Measurements from ENCODE around the gene ACVRL1. TPM values are rescaled to one million over a fixed set of nuclear protein-coding genes. Genes with fewer than 3 reads are reported as not detected.

The ACVRL1 gene
- total RNA-seq, 1 experiment from 2014 or later: not detected

DNA sequence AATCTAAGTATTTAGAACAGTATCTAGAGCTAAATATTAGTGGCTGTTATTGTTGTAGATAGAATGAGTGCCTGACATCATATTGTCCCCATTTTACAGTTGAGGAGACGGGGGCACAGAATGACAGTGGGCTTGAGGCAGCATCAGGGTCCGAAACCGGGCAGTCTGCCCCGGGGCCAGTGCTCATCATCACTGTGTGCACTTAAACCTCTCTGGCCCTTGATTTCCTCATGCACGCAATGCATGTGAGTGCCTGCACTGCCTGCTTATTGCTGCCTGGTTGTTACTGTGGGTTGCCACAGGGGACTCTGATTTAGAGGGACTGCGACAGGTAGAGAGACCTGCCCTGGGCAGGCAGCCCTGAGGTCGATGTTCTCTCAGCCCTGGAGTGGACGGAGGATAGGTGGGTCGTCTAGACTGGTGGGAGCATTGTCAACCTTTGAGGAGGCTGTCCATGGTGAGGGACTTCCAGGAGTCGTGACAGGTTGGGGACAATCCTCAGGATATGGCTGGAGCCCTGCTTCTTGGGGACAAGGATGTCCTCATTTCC lies 9.8 kb downstream of the ACVRL1 start:
- Histone ChIP-seq H3K79me1 (ENCODE audit: insufficient read depth, low read depth, low read length, poor library complexity, severe bottlenecking) (no peaks in the 10 kb centered on the region), H3K14ac (ENCODE audit: insufficient read depth, low read length) (no peak overlapping the region), H3K27me3 (ENCODE audit: insufficient read depth, low read length) (no peaks in the 10 kb centered on the region), H2BK15ac (ENCODE audit: low read depth, low read length) (no peak overlapping the region), H3K56ac (ENCODE audit: insufficient read length, low read depth, low read length) (no peak overlapping the region), H3K9ac (ENCODE audit: extremely low read depth, insufficient read length, low read length) (no peak overlapping the region), H2AFZ (ENCODE audit: low read length) (no peak overlapping the region), H4K5ac (ENCODE audit: insufficient read length, low read depth, low read length) (no peak overlapping the region), H3K23ac (ENCODE audit: insufficient read length, low read depth, low read length) (no peak overlapping the region), H2BK120ac (ENCODE audit: low read depth, low read length, poor library complexity, severe bottlenecking) (no peak overlapping the region), H4K20me1 (ENCODE audit: control insufficient read depth, insufficient read depth, insufficient read length) (no peaks in the 10 kb centered on the region), H2BK5ac (ENCODE audit: insufficient read length, low read length) (no peak overlapping the region), H2BK20ac (ENCODE audit: low read depth, low read length, poor library complexity, severe bottlenecking) (no peak overlapping the region), H3K4me1 (ENCODE audit: insufficient read depth, low read length) (no peaks in the 10 kb centered on the region; the same call in 1 of the 2 replicates), H2AK5ac (ENCODE audit: insufficient read length, low read length) (no peak overlapping the region), H3K79me2 (ENCODE audit: insufficient read depth, low read length) (no peaks in the 10 kb centered on the region), H2BK12ac (ENCODE audit: insufficient read length, low read depth, low read length) (no peak overlapping the region), H3K27ac (ENCODE audit: insufficient read length, low read depth, low read length) (no peak overlapping the region), H3K4ac (ENCODE audit: low read depth, low read length) (no peak overlapping the region), H3K9me3 (ENCODE audit: control insufficient read depth, low read depth, low read length) (no peaks in the 10 kb centered on the region), H4K8ac (replicated peaks; ENCODE audit: insufficient read length, low read depth, low read length) (no peak overlapping the region), H4K91ac (ENCODE audit: insufficient read length, low read depth, low read length) (no peak overlapping the region), H3K18ac (ENCODE audit: insufficient read length, low read depth, low read length) (no peak overlapping the region), H3K23me2 (ENCODE audit: insufficient read length, low read depth, low read length, poor library complexity, severe bottlenecking) (no peaks in the 10 kb centered on the region), H3T11ph (ENCODE audit: low read length) (no peak overlapping the region), H3K4me2 (ENCODE audit: insufficient read depth, insufficient read length, low read length) (no peak overlapping the region)
- no CpG with 5 or more reads among the region's 10 CpGs for WGBS (ENCODE audit: extremely low coverage, insufficient read length, low lambda C conversion rate)
- peaks cover 14% of the 10 kb centered on the region for H3K27me3 Mint-ChIP-seq (ENCODE audit: low read depth)
- TF ChIP-seq CTCF (conservative IDR thresholded peaks at IDR 0.05): no peak
- no peak for DNase-seq
- H3K27ac Mint-ChIP-seq: peak overlapping the region in 1 of 3 experiments; percentile 49; a peak in 1 of 7 replicates
- peaks cover 20 to 34% of the 10 kb centered on the region in 2 experiments for H3K4me1 Mint-ChIP-seq
- H3K36me3 Mint-ChIP-seq (ENCODE audit: insufficient read depth in 1 of 3, low read depth in 3 of 3): no peaks in the 10 kb centered on the region
- no peaks in the 10 kb centered on the region for H3K9me3 Mint-ChIP-seq
- H3K4me3 Mint-ChIP-seq: no peak overlapping the region
